T follicular helper cell (primary cell): ENCODE results near the gene XPNPEP2.

Experiments used
- DNase-seq: peaks from one replicate; pipeline ENCODE4 v3.0.0-alpha.2; 2020; ENCODE audit warnings: low read depth

Gene XPNPEP2

DNA sequence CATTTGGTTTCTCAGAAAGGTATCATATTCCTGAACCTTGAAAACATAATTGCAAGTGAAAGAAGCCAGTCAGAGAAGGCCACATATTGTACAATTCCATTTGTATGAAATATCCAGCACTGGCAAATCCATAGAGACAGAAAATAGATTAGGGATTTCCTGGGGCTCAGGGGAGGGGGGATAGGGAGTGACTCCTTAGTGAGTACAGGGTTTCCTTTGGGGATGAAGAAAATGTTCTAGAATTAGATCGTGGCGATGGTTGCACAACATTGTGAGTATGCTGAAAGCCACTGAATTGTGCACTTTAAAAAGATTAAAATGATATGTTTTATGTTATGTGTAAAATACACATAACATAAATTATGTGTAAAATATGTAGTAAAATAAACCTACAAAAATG, 10.3 kb downstream of the XPNPEP2 start:
- DNase-seq, result no peak

DNA sequence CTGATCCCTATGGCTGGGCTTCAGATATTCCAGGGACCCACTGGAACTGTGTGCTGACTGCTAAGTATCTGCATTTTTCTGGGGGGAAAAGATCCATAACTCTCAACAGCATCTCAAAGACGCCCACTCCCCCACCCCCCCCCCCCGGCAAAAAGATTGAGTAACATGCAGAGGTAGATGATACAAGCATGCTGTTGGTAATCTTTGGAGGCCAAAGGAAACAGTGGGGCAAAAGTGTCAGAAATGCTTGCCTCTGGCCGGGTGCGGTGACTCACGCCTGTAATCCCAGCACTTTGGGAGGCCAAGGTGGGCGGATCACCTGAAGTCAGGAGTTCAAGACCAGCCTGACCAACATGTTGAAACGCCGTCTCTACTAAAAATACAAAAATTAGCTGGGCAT, 12.2 kb downstream of the XPNPEP2 start:
- DNase-seq, result no peak

DNA sequence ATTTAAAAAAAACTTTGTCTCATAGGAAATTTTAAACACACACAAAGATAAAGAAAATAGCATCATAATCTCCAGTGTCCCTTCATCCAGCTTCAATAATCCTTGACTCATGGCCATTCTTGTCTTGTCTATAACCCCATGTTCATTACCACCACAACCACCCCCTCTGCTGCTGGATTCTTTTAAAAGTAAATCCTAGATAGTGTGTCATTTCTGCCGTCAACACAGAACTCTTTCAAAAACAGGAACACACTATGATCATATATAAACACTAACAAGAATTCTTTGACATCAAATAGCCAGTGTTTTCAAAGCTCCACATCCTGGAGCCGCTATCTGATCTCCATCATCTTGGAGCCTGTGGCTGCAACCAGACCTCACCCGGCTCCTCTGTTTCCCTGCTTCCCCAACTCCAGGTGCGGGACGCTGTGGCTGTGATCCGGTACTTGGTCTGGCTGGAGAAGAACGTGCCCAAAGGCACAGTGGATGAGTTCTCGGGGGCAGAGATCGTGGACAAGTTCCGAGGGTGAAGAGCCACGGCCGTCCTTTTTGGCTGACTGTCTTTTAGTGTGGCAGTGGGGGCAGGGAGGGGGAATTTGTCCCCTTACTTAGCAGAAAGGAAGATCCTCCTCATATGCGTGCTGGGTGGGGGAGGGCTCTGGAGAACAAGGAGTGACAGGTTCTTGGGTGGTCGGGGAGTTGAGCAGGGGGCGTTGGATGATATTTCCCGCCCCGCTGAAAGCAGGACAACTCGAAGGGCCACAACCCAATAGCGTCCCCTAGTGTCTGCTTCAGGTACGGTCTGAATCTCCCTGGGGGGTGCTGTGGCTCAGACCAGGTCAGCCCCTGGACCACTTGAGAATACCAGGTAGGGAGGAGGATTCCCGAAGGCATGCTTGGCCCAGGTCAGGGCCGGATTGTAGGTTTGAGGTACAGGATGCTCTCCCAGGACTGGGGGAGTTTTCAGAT, 15.6 kb downstream of the XPNPEP2 start:
- no peak for DNase-seq

DNA sequence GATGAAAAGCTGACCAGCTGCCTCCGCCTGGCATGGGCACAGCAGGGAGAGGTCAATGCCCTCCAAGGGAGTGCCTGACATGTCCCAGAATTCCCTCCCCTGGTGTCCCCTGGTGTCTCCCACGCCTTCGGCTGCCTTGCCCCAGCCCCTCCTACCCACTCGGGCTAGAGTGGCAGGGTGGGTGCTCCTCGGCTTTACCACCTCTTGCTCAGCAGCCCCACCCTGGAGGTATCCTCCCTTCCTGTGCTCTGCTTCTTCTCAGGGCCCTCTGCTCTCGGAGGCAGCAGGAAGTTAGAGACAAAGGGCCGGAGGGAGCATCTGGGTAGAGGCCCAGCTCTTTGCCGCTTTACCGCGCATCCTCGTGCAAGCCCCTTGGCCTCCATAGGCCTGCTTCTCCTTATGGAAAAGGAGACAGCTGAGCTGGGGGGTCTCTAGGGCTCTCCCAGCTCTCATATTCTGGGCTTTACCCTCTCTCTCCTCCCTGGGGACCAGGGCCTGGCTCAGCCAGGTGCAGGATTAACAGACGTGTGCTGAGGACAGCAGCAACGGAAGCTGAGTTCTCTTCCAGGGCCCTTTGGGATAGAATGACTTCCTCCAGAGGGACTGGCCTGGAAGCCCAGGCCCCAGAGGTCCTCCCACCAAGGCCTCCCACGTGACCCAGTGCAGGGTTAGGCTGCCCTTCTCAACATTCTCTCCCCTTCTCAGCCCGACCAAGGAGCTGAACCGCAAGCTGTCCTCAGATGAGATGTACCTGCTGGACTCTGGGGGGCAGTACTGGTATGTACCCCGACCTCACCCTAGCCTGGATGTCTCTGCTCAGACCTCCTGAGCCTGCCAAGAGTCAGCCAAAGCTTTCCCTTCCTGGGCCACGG, 17.2 kb downstream of the XPNPEP2 start:
- no peak for DNase-seq

DNA sequence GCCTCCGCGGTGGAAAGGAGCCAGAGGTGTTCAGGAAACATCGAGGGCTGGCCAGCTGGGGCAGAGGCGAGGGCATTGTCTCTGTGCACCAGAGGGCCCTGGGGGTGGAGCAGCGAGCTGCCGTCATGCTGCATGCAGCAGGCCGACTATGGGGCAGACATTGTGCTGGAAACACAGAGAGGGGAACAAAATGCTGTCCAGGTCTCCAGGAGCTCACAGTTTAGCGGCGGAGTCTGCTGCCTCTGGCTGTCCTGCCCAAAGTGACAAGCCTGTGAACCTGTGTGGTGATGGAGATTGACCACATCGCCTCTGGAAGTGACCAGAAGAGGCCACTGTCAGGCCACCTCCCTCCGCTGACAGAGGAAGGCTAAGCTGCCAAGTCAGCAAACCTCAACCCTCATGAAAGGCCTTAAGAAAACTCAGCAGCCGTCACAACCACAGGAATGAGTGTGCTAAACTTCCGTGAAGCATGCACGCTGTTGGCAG, 20.8 kb downstream of the XPNPEP2 start:
- DNase-seq, result no peak

DNA sequence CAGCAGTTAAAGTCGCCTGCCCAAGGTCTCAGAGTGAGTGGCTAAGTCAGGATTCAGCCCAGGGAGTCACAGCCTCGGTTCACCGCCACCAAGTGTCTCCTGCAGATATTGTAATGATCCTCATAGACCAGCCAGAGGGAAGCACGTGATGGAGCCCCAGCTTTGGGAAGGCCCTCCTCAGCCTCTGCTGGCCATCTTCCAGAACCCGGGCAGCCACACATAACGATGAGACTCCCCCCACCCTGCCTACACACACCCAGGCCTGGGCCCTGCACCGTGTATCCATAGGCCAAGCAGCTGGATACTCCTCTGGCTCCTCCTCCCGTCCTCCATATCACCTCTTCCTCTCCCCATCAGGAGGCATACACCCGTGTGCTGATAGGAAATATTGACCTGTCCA, 21.4 kb downstream of the XPNPEP2 start:
- DNase-seq, result no peak

DNA sequence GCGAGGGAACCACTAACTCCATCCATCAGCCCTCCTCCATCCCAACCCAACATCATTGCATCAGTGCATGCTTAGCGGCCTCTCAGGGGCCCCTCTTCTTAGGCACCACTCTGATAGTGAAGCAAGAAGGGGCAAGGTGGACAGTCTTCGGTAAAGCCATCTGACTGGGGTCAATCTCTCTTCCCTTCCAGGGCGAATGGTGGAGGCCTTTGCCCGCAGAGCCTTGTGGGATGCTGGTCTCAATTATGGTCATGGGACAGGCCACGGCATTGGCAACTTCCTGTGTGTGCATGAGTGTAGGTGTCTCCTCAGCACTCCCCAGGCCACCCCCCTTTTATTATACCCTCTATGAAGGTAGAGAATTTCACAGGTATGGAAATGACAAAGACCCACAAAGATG, 22.2 kb downstream of the XPNPEP2 start:
- DNase-seq, result no peak

DNA sequence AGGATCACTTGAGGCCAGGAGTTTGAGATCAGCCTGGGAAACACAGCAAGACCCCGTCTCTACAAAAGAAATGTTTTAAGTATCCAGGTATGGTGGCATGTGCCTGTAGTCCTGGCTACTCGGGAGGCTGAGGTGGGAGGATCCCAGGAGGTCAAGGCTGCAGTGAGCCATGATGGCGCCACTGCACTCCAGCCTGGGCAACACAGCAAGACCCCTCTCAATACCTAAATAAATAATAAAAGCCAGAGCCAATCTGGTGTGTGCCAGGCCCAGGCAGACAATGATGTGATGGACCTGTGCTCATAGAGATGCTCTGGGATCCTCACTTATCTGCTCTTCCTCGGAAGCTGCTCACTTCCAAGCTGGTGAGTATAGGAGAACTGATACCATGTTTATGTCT, 22.8 kb downstream of the XPNPEP2 start:
- no peak for DNase-seq

DNA sequence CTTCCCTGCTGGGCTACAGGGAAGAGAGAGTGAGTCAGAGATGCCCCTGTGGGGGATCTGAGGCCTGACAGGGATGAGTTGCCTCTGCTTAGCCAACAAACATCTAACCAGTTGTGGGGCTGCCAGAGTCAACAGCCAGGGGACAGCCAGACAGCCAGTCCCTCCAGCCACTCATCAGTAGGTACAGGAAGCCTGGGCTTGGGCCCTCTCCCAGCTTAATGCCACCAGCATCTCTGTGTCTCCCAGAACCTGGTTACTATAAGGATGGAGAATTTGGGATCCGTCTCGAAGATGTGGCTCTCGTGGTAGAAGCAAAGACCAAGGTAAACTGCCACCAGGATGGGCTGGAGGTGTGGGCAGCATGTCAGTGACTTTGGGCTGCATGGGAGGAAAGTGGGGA, 23.7 kb downstream of the XPNPEP2 start:
- DNase-seq, result no peak

DNA sequence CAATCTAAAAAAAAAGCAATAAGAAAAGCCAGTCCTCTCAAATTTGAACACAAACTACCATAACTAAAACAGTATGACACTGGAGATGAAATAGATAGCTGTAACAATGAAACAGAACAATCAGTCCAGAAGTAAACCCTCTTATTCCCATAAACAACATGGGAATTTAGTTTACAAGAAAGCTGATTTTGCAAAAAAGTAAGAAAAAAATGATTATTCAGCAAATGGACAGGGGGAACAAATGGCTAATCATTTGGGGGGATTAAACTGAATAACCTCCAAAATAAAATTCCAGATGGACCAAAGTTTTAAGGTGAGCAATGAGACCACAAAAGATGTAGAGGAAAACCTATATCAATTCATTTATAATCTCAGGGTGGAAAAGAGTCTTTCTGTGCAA, 24.9 kb downstream of the XPNPEP2 start:
- no peak for DNase-seq

DNA sequence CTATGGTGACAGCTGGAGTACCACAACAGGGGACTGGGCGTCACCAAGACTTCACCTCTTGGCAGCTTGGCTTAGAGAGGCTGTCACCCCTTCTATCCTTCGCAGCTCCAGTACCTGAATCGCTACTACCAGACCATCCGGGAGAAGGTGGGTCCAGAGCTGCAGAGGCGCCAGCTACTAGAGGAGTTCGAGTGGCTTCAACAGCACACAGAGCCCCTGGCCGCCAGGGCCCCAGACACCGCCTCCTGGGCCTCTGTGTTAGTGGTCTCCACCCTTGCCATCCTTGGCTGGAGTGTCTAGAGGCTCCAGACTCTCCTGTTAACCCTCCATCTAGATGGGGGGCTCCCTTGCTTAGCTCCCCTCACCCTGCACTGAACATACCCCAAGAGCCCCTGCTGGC, 29.4 kb downstream of the XPNPEP2 start:
- no peak for DNase-seq

DNA sequence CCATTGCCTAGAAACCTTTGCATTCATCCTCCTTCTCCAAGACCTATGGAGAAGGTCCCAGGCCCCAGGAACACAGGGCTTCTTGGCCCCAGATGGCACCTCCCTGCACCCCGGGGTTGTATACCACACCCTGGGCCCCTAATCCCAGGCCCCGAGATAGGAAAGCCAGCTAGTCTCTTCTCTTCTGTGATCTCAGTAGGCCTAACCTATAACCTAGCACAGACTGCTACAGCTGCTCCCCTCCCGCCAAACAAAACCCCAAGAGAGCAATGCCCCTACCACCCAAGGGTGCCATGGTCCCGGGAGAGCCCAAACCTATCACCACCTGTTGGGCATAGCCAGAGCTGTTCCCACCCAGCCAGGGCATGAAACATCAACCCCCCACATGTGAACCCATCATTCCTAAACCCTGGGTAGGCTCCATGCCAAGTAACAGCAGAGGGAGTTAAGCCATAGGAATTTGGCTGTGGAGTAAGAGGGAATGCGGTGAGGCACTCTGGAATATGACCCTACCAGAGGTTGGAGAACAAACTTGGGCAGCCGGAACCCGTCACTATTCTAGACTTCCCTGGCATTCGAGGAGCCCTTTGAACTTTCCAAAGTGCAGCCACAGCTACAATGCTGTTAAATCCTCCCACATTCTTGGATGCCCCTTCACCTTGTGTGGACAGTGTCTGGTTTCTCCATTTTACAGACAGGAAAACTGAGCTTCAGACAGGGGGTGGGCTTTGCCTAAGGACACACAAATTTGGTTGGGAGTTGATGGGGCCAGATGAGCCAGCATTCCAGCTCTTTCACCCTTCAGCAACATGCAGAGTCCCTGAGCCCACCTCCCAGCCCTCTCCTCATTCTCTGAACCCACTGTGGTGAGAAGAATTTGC, 30.0 kb downstream of the XPNPEP2 start:
- DNase-seq, result no peak

DNA sequence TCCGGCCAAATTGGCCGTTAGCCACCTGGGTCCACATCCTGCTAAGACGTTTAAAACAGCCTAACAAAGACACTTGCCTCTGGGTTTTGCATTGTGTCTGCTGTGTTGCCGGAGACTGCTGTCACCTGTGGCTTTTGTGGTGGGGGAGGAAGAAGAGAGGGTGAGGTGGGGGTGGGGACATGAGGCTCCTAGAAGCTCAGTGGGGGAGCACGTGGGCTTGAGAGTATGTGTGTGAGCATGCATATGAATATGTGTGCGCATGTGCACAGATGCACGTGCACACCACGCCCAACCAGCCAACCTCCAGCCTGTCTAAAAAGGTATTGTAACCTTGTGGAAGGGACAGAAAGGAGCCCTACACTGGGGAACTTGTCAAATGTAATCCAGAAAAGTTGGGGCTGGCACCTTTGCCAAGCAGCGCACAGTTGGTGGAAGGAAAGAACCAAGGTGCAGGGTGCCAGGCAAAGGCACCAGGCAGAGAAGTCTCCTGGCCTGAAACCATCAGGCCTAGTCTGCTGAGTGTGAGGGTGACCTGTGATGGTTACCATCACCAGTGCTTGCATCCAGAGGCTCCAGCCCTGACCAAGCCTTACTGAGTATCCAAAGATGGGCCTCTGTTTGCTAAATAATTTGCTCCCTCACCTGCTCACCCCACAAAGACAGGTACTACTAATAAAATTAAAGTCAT, 30.8 kb downstream of the XPNPEP2 start:
- peak; percentile 71 for DNase-seq

DNA sequence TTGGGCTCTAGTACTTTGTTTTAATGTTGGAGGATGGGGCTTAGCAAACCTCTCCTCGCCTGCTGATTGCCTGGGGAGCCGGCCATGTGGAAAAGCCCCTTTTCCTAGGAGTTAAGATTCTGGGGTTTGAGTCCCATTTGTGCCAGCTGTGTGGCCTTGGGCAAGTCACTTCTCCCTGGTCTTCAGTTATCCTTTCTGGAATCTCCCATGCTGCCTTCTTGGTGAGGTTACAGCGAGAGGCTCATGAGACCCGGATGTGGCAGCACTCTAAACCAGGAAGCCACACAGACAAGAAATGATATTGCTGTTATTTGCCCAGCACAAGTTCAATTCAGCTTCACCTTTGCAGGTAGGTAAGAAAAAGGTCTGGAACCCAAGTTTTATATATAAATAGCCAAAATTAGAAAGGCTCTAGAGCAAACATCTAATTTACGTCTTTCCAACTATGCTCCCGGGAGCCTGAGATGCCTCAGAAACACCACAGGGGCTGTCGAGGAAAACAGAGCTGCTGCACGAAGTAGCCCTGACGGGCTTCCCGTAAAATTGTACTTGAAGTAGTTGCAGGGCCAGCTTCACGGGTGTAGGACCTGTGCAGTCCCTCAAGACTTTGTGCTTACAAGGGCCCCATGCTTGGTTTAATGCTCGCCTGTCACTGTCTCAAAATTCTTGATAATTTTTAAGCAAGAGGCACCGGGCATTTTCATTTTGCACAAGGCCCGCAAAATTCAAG, 32.7 kb downstream of the XPNPEP2 start:
- no peak for DNase-seq

DNA sequence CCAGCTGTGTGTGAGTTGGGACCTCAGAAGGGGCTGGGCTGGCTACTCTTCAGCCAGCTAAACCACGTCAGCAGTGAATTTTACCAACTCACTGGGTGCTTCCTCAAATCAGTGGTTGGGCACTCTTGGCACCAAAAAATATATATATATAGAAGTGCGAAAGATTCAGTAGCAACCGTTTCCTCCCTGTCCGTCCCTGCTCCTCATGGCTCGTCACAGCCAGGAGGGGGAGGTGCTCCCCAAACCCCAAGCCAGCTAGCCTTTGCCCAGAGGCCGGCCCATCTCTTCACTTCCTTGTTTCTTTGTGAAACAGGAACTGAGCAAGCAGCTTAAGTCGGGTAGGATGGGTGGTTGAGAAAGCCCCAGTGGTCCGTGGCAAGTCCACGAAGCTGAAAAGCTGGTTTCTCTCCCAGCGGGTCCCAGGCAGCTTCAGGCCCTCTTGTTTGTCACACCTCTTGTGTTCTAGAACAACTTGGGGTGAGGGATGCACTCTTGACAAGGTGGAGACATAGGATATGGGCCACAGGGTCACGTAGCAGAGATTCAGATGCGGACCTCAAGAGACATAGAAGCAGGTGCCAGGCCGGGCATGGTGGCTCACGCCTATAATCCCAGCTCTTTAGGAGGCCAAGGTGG, 34.1 kb downstream of the XPNPEP2 start:
- no peak for DNase-seq

DNA sequence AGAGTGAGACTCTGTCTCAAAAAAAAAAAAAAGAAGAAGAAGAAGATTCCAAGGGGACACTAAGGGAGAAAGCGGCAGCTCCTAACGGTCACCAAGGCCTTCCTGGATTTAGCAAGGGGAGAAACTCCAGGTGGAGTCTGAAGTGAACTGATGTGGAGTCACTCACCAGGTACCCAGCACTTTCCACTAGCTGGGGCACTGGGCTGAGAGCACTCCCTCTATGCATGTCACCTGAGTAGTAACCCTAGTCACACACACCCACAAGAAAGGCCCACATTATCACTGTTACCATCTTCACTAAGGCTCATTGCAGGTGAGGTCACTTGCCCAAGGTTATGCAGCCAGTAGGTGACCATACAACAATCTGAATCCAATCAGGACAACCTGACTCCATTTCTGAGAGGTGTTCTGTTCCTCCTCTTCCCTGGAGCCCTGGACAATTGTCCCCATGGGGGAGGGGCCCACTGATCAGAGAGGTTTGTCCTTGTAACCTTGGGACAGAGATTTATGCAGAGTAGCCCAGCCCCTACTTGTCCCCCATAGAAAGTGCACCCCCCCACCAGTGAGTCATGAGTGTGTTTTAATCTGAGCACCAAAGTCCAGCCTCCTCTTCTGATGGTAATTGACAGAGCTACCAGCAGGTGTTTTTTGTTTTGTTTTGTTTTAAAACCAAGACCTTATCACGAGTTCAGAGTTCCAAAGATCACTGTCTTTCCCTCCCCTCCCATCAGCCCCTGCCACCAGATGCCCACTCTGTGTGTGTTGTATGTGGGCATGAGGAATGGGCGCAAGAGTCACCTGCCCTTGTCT, 35.1 kb downstream of the XPNPEP2 start:
- DNase-seq, result no peak

DNA sequence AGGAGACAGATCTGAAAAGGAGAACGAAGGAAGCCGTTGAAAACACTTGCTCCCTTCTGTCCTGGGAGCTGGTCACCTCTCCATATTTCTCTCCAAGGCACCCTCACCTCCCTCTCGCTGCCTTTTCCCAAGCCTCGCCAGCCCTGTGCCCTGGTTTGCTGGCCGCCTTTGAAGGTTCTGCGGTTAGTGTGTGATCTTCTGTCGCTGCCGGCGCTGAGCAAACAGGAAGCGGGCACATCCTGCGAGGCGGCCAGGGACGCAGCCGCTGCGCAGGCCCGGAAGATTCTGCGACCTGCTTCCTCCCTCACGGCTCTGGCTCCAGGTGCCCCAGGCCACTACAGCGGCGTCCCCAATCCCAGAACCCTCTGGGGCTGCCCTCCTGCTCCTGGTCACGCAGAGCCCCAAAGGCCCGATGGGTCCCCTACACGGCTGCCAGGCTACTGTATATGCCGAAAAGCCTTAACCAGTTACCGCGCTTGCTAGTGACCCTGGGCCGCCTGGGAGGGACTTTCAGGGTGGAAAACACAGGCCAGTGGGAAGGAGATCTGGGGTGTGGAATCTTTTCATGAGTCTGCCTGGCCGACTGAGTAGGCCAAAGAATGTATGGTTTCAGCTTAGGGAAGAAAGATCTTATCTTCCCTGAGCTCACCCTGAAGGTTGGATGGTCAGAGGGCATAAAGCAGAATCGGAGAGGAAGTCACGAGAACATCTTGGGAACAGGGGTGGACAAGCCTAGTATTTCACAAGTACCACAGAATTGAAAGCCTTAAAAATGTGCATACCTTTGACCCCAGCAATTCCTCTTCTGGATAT, 38.6 kb downstream of the XPNPEP2 start:
- peak; percentile 66 for DNase-seq

DNA sequence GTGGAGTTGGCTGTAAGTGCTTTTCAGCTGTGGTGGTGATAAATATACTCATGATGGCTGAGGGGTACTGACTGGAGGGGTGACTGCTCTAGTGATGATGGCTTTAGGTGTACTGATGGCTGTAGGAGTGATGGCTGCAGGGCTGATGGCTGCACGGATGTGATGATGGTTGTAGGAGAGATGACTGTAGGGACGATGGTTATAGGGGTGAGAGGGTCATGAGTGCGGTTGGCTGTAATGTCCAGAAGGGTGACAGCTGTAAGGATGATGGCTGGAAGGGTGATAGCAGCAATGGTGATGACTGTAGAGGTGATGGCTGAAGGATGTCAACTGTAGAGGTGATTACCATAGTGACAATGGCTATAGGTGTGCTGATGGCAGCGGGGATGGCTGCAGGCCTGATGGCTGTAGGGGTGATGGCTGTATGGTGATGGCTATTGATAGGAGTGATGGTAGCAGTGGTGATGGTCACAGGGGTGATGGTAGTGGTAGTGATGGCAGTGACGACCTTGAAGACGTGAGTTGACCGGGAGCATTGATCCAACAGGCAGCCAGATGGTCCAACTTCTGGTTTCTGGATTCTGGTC, 40.4 kb downstream of the XPNPEP2 start:
- DNase-seq, result no peak
